ENCODE results near the gene DNMT3A. TPM values are rescaled to one million over a fixed set of nuclear protein-coding genes. Genes with fewer than 3 reads are reported as not detected.

Gene DNMT3A
- total RNA-seq, 1 experiment from 2014 or later = 63.1 TPM

DNA sequence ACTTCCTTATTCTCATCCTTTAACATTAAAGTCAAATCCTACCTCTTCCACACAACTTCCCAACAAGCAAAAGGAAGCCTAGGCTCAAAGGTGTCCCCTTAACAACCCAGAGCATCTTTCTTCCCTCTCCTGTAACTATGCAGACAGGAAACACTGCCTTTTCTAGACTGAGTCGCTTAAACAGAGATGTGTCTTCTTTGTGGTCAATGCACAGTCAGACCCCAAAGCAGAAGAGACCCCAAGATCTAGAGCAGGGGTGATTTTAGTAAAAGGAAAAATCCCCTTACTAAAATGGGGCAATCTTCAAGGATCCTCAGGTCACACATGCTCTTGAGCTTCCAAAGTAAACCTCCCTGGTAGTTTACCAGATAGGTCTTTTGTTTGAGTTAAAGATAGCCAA lies 86.8 kb downstream of the DNMT3A start:
- H3K27me3 ChIP-seq (ENCODE audit: control insufficient read depth, insufficient read depth, low read length) = no peaks in the 10 kb centered on the region
- no peak overlapping the region for H3K4me3 ChIP-seq (ENCODE audit: insufficient read depth, low read depth, low read length)
- no peak for DNase-seq
- peaks cover 2% of the 10 kb centered on the region for H3K36me3 ChIP-seq (replicated peaks; ENCODE audit: control insufficient read depth, insufficient read depth, low read length)

DNA sequence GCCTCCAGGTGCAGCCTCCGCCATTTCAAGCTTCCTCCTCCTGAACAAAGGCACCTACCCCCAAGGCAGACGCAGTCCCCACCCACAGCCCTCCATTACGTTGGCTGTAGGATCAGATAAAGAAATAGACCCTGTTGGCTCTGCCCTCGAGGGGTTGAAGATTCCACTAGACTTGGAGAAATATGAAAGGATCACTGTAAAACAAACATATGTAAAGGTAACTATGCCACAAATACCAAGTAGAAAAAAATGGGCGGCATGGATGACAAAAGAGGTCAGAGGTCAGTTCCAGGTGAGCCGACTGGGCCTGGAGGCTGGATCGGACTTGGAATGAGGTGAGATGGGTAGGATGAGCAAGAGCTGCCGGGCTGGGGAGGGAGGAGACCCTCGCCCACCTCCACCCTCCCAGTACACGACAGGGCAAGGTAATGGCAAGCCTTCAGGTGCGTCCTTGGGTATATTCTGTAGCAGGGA lies 88.5 kb downstream of the DNMT3A start:
- peak overlapping the region; percentile 55 for H3K4me3 ChIP-seq (ENCODE audit: insufficient read depth, low read depth, low read length)
- H3K27me3 ChIP-seq (ENCODE audit: control insufficient read depth, insufficient read depth, low read length) = no peaks in the 10 kb centered on the region
- peaks cover 3% of the 10 kb centered on the region for H3K36me3 ChIP-seq (replicated peaks; ENCODE audit: control insufficient read depth, insufficient read depth, low read length)
- peak; percentile 23 for DNase-seq

DNA sequence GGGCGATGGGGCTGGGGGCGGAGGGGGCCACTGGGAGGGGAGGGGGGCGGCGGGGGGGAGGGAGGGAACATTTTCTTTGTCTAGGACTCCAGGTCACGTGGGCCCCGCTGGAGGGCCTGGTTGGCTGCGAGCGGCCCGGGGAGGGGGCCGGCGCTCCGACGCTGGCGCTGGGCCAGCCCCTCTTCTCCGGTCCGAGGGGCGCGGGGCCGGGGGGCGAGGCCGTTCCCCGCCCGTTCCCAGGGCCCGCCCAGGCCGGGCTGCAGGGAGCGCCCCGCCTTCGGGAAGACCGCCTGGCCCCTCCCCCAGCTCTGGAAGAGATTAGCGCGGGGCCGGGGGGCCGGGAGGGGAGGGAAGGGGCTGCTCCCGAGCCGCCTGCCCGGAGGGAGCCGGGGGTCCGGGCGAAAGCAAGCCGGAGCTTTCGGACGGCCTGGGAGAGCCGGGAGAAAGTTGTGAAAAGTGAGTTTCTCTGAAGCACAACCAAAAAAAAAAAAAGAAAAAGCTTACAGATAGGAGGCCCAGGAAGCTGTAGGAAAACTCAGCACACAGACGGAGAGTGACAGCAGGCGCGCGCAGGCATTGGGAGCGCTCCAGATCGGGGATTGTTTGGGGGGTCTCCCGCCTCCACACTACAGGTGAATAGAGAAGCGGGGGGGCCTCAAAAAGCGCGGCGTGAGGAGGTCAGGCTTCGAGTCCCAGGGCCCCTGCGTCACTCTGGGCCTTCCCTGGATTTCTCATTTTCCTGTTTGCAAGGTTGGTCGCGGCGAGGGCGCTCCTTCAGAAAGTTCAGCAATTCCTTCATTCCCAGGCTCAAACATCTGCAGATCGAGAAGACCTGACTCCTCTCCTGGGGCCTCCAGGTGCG lies 89.2 kb downstream of the DNMT3A start:
- peak; percentile 100 for DNase-seq
- Histone ChIP-seq H3K4me3 (ENCODE audit: insufficient read depth, low read depth, low read length) (peak overlapping the region; percentile 57), H3K36me3 (replicated peaks; ENCODE audit: control insufficient read depth, insufficient read depth, low read length) (peaks cover 8% of the 10 kb centered on the region)

DNA sequence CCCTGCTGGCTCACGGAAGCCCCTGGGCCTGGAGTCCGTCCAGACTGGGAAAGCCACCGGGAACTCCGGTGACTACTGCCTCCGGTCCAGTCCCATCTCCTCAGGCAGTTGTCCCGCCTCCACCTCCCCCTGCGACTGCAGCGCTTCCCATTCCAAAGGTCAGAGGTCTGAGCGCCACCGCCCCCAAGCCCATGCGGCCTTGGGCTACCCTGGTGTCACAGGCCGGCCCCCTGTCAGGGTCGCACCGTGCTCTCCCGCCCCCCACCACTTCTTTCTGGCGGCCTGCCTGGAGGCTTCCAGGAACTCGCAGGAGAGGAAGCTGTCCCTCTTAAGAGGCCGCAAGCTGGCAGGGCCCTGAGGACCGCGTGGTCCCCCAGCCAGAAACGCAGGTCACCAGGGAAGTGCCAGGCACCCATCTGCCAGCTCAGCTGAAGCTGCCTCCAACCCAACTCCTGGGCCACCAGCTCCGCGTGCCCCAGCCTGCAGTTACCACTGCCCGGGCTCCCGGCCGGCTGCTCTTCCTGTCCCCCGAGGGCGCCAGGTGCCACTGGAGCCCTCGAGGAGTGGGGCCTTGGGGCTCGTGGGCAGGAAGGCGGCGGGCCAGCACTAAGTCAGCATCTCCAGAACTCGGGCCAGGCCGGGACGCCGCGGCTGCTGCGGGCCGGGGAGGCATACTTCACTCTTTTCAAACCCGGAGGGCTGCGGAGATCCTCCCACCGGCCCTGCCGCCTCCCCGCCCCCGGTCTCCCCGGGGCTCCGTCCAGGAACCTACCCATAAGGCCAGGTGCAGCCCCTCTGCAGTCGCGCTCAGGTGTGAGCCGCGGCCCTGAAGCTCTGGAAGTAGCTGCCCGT lies 90.1 kb downstream of the DNMT3A start:
- Histone ChIP-seq H3K27me3 (ENCODE audit: control insufficient read depth, insufficient read depth, low read length) (no peaks in the 10 kb centered on the region), H3K36me3 (replicated peaks; ENCODE audit: control insufficient read depth, insufficient read depth, low read length) (peaks cover 17% of the 10 kb centered on the region), H3K4me3 (ENCODE audit: insufficient read depth, low read depth, low read length) (peak overlapping the region; percentile 57)
- DNase-seq = peak; percentile 83

More for the DNA sequence above, 89.2 kb downstream of the DNMT3A start:
- H3K27me3 ChIP-seq (ENCODE audit: control insufficient read depth, insufficient read depth, low read length) = no peaks in the 10 kb centered on the region

DNA sequence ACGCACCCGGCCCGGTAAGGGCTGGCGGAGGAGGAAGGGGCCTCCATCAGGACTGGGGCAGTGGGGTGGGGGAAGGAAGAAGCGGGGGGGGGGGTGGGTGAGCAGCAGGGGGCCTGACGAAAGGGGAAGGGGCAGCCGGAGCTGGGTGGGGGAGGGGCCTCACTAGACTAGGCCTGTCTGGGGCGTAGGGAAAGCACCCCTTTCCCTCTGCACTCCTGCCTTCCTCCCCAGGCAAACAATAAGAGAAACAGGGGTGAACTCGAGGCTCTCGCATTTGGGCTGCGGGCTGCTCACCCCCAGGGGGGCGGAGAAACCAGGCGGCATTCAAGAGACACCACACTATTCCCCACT lies 90.7 kb downstream of the DNMT3A start:
- peak; percentile 90 for DNase-seq
- H3K36me3 ChIP-seq (replicated peaks; ENCODE audit: control insufficient read depth, insufficient read depth, low read length) = peaks cover 22% of the 10 kb centered on the region

DNA sequence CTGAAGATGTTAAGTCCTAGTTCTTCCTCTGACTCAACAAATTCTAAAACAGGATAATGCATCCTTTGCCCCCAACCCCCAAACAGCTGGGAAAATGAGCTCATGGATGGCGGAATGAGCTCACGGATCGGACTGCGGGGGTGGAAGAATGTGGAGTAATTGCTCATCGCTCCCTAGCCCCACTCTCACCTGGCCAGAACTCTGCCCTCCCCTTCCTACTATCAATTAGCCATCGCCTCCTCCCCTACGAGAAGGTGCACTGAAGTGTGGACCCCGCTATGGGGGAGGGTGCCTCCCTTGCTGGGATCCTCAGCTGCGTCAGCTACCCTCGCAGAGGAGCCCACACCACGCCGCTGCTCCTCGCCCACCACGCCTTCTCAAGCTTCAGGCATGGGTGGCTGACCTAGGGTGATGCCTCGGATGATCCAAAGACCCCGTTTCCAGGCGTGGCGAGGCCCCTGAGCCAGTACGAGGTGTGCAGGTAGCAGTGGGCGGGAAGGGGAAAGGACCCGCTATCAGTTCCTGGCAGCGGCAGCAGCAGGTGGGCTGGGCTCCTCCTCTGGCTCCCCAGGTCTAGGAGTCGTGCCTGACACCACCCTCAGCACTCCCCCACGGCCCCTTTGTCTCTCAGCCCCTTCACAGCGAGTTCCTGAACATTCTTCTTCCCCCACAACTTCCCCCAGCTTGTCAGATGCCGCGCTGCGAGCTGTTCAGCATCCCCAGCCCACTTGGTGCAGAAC lies 91.2 kb downstream of the DNMT3A start:
- Histone ChIP-seq H3K27me3 (ENCODE audit: control insufficient read depth, insufficient read depth, low read length) (no peaks in the 10 kb centered on the region), H3K36me3 (replicated peaks; ENCODE audit: control insufficient read depth, insufficient read depth, low read length) (peaks cover 28% of the 10 kb centered on the region), H3K4me3 (ENCODE audit: insufficient read depth, low read depth, low read length) (peak overlapping the region; percentile 57)
- DNase-seq = peak; percentile 80

More for the DNA sequence above, 90.7 kb downstream of the DNMT3A start:
- peak overlapping the region; percentile 57 for H3K4me3 ChIP-seq (ENCODE audit: insufficient read depth, low read depth, low read length)
- H3K27me3 ChIP-seq (ENCODE audit: control insufficient read depth, insufficient read depth, low read length) = no peaks in the 10 kb centered on the region

DNA sequence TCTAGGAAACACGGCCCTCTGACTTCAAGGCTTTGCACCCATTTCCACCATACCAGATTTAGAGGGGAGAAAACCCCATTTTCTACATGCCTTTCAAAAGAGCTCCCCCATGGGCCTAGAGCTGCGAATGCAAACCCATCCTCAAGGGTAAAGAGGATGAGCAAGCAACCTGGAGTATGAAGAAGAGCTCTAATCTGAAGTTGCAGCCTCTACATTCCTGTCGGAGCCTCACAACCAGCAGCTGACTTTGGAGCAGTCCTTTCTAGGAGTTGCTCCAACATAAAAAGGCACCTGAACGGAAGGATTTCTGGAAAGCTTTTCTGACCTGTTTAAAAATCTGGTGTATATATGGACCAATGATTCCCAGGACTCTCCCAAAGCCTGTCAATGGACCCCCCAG lies 91.9 kb downstream of the DNMT3A start:
- peak; percentile 31 for DNase-seq
- Histone ChIP-seq H3K36me3 (replicated peaks; ENCODE audit: control insufficient read depth, insufficient read depth, low read length) (peaks cover 35% of the 10 kb centered on the region), H3K27me3 (ENCODE audit: control insufficient read depth, insufficient read depth, low read length) (no peaks in the 10 kb centered on the region), H3K4me3 (ENCODE audit: insufficient read depth, low read depth, low read length) (no peak overlapping the region)

DNA sequence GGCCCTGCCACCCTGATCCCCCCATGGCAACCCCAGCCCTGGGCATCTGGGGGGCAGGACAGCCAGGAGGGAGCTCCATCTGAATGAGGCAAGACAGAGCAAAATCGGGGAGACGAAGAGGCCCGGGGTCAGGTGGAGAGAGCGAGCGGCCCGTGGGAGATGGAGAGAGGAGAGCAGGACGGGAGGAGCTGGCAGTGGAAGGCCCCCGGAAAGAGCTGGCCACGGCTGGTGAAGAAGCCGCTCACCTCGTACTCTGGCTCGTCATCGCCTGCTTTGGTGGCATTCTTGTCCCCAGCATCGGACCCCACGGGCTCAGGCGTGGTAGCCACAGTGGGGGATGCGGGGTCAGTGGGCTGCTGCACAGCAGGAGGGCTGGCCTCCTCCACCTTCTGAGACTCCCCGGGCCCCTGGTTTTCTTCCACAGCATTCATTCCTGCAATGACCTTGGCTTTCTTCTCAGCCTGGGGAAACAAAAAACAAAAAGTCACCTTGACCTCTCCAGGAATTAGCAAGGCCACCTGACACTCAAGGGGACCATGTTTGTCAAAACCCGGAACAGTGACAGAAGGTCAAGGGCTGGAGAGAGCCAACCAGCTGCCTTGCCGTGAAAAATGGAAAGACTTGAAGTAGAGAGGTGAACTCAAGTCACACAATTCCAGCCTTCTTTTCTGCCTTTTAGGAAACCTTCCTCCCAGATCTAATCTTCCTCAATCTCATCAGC lies 93.8 kb downstream of the DNMT3A start:
- DNase-seq = peak; percentile 48
- no peaks in the 10 kb centered on the region for H3K27me3 ChIP-seq (ENCODE audit: control insufficient read depth, insufficient read depth, low read length)
- H3K36me3 ChIP-seq (replicated peaks; ENCODE audit: control insufficient read depth, insufficient read depth, low read length) = peaks cover 43% of the 10 kb centered on the region
- no peak overlapping the region for H3K4me3 ChIP-seq (ENCODE audit: insufficient read depth, low read depth, low read length)

DNA sequence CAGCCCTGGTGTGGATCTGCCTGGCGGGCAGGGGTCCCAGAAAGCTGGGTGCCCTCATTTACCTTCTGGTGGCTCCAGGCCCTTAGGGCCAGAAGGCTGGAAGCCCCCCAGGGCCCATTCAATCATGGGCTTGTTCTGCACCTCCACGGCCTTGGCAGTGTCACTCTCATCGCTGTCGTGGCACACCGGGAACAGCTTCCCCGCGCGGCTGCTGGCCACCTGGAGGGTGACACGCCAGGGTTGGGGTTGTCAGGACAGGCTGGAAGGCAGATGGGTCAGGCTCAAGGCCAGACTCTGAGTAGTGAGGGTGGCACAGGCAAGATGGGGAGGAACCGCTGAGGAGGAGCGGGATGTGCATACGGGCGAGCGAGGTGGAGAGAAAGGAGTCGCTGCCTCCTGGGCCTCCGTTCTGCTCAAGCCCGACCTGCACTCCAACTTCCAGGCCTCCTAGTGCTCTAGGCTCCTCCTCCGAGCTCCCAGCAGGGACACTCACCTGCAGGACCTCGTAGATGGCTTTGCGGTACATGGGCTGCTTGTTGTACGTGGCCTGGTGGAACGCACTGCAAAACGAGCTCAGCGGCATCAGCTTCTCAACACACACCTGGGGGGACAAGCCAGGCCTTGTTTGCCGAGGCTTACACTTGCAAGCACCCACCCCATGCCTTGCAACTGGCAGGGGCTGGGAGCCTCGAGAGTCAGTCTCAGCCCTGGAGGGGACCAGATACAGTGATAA lies 95.0 kb downstream of the DNMT3A start:
- no peaks in the 10 kb centered on the region for H3K27me3 ChIP-seq (ENCODE audit: control insufficient read depth, insufficient read depth, low read length)
- peaks cover 53% of the 10 kb centered on the region for H3K36me3 ChIP-seq (replicated peaks; ENCODE audit: control insufficient read depth, insufficient read depth, low read length)
- H3K4me3 ChIP-seq (ENCODE audit: insufficient read depth, low read depth, low read length) = no peak overlapping the region
- peak; percentile 35 for DNase-seq

DNA sequence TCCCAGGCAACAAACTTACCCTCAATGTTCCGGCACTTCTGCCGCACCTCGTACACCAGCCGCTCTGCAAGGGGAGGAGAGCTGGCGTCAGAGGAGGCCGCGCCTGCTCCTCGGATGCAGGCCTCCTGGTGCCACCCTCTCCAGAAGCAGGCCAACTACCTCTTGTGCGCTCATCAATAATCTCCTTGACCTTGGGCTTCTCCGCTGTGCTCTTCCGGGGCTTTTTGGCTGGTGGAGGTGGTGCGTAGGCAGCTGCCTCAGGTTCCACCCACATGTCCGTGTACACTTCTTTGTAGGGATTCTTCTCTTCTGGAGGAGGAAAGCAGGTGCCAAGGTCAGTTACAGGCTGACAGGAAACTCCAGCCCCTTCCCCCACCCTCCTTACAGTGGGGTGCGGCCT lies 95.7 kb downstream of the DNMT3A start:
- Histone ChIP-seq H3K4me3 (ENCODE audit: insufficient read depth, low read depth, low read length) (no peak overlapping the region), H3K36me3 (replicated peaks; ENCODE audit: control insufficient read depth, insufficient read depth, low read length) (peaks cover 59% of the 10 kb centered on the region), H3K27me3 (ENCODE audit: control insufficient read depth, insufficient read depth, low read length) (no peaks in the 10 kb centered on the region)
- peak; percentile 39 for DNase-seq

DNA sequence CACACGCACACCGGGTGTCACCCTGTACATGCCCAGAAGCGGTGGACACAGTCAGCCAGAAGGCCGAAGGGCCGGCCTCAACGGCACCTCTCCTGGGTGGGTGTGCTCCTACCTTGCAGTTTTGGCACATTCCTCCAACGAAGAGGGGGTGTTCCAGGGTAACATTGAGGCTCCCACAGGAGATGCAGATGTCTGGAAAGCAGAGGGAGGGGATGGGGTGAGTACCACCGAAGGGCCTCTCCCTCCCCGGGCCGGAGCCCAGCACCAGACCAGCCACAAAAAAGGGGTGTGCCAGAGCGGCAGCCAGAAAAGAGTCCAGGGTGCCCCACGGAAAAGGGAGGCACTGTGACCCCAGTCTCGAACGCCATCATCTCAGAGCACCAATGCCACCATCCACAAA lies 96.6 kb downstream of the DNMT3A start:
- H3K36me3 ChIP-seq (replicated peaks; ENCODE audit: control insufficient read depth, insufficient read depth, low read length) = peaks cover 68% of the 10 kb centered on the region
- H3K4me3 ChIP-seq (ENCODE audit: insufficient read depth, low read depth, low read length) = no peak overlapping the region
- no peaks in the 10 kb centered on the region for H3K27me3 ChIP-seq (ENCODE audit: control insufficient read depth, insufficient read depth, low read length)
- no peak for DNase-seq

DNA sequence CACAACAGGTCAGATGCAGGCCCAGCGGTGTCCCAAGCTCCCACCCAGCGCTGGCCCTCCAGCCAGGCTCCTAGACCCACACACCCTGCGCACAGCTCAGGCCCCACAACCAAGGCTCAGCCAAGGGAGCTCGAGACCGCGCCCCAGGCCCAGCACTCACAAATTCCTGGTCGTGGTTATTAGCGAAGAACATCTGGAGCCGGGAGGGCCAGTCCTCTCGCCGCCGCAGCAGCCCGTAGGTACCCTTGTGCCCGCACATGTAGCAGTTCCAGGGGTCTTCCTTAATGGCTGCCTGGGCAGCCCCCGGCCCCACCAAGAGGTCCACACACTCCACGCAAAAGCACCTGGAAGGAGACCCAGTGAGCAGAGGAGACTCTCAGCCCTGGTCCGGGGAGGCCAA lies 97.7 kb downstream of the DNMT3A start:
- Histone ChIP-seq H3K4me3 (ENCODE audit: insufficient read depth, low read depth, low read length) (no peak overlapping the region), H3K36me3 (replicated peaks; ENCODE audit: control insufficient read depth, insufficient read depth, low read length) (peaks cover 79% of the 10 kb centered on the region), H3K27me3 (ENCODE audit: control insufficient read depth, insufficient read depth, low read length) (no peaks in the 10 kb centered on the region)
- DNase-seq = peak; percentile 43

DNA sequence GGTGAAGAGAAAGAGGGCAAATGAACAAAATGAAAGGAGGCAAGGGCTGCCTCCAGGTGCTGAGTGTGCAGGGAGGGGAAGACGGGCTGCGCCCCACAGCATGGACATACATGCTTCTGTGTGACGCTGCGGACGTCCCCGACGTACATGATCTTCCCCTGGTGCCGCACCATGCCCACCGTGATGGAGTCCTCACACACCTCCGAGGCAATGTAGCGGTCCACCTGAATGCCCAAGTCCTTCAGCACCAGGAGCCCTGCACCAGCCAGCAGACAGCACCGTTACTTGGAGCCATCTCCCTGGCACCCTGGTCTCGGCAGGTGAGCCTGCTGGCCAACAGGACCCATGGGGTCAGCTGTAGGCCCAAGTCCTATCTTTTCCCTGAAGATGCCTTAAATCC lies 100.3 kb downstream of the DNMT3A start:
- peak; percentile 23 for DNase-seq
- H3K4me3 ChIP-seq (ENCODE audit: insufficient read depth, low read depth, low read length) = no peak overlapping the region
- peaks cover 73% of the 10 kb centered on the region for H3K36me3 ChIP-seq (replicated peaks; ENCODE audit: control insufficient read depth, insufficient read depth, low read length)
- H3K27me3 ChIP-seq (ENCODE audit: control insufficient read depth, insufficient read depth, low read length) = no peaks in the 10 kb centered on the region

Measured in H7 (cell line).